CD4-positive, alpha-beta T cell (primary cell): ENCODE results near the gene ANKRD65. TPM values are rescaled to one million over a fixed set of nuclear protein-coding genes. Genes with fewer than 3 reads are reported as not detected.
"Not testable (repeated sequence)": the region's sequence is repeated elsewhere in the genome, so short reads cannot be mapped to it uniquely, and the experiment has no call there.

Experiments used
- ATAC-seq: fragments of 200-7000 bp; cut with Tn5 transposase; one replicate; pipeline ENCODE4 v1.10.0; 2022; ENCODE audit warnings: mild to moderate bottlenecking; ENCODE audit not compliant: poor library complexity
- CTCF ChIA-PET: fragments of 350-600 bp; sonication (Branson Sonifier 250); formaldehyde crosslinking; loops from one replicate; lab custom pipeline; 2021; ENCODE audit warnings: antibody characterized with exemption, inconsistent platforms; lab: Charles Lee
- POLR2A ChIA-PET: fragments of 350-600 bp; sonication (Branson Sonifier 250); formaldehyde crosslinking; loops from one replicate; lab custom pipeline; 2021; ENCODE audit warnings: antibody characterized with exemption, inconsistent platforms; lab: Charles Lee
- DNase-seq, 14 experiments: peaks; one replicate each; pipeline ENCODE4 v3.0.0-alpha.2; 2013 to 2020; ENCODE audit warnings: mixed read lengths in 2 of 14
- H3K27ac ChIP-seq, 2 donors: one replicate each; pipeline versions ENCODE4 v1.5.1 to v1.7.0; 2013; ENCODE audit warnings: low read length in 2 of 2, low read depth in 1 of 2, mild to moderate bottlenecking in 1 of 2
- H3K27me3 ChIP-seq, 2 experiments: 1 replicate in 1 of 2; 2 replicates in 1 of 2; pipeline versions ENCODE4 v1.6.1 to v1.7.0; 2013; ENCODE audit warnings: low read length in 2 of 2, control low read depth in 1 of 2, mild to moderate bottlenecking in 1 of 2, moderate library complexity in 1 of 2; ENCODE audit not compliant: insufficient read depth in 2 of 2, control insufficient read depth in 1 of 2
- H3K36me3 ChIP-seq: one replicate; pipeline ENCODE4 v1.6.1; 2013; ENCODE audit warnings: low read length, control low read depth; ENCODE audit not compliant: insufficient read depth
- H3K4me1 ChIP-seq: one replicate; pipeline ENCODE4 v1.6.1; 2013; ENCODE audit warnings: low read length, control low read depth; ENCODE audit not compliant: insufficient read depth
- H3K4me3 ChIP-seq: one replicate; pipeline ENCODE4 v1.5.1; 2013; ENCODE audit warnings: mild to moderate bottlenecking, low read length, moderate library complexity
- H3K9me3 ChIP-seq, 2 experiments: 1 replicate in 1 of 2; 2 replicates in 1 of 2; pipeline versions ENCODE4 v1.6.1 to v1.7.0; 2013; ENCODE audit warnings: low read length in 2 of 2, mild to moderate bottlenecking in 2 of 2, control low read depth in 1 of 2, moderate library complexity in 1 of 2; ENCODE audit not compliant: control insufficient read depth in 1 of 2, insufficient read depth in 1 of 2
- H3K27ac Mint-ChIP-seq: one replicate; pipeline ENCODE4 v1.8.0; 2020; ENCODE audit warnings: mixed read lengths
- H3K27me3 Mint-ChIP-seq: one replicate; pipeline ENCODE4 v1.8.0; 2021; ENCODE audit warnings: mixed read lengths
- H3K36me3 Mint-ChIP-seq: one replicate; pipeline ENCODE4 v1.8.0; 2021; ENCODE audit warnings: low read depth, mixed read lengths
- H3K4me1 Mint-ChIP-seq: one replicate; pipeline ENCODE4 v1.8.0; 2021; ENCODE audit warnings: low read depth, mixed read lengths
- H3K4me3 Mint-ChIP-seq: one replicate; pipeline ENCODE4 v1.8.0; 2020; ENCODE audit warnings: mild to moderate bottlenecking, mixed read lengths
- H3K9me3 Mint-ChIP-seq: one replicate; pipeline ENCODE4 v1.8.0; 2020; ENCODE audit warnings: mixed read lengths
- intact Hi-C, 2 experiments: fragments of 100-400 bp; cut with DNase I in 1 of 2; cut with micrococcal nuclease in 1 of 2; formaldehyde crosslinking; loops; one replicate each; pipeline versions ENCODE4 v1.15.1 to v1.9.0; 2023 to 2025; cut with DNase I, micrococcal nuclease
- total RNA-seq, 174 experiments: library from RNA in 2 of 174; stranded (reverse) in 2 of 174; gene quantifications; one replicate each; pipeline ENCODE4 v1.2.3 and lab custom pipeline; 2021 to 2026
- TF ChIP-seq, protein P1 (sequence below): fragments of 200-600 bp; IDR thresholded peaks from one replicate; pipeline ENCODE4 v1.8.0; 2022; ENCODE audit warnings: antibody characterized with exemption, mild to moderate bottlenecking

ANKRD65 gene
- total RNA-seq, 2 experiments from 2014 or later = not detected

DNA sequence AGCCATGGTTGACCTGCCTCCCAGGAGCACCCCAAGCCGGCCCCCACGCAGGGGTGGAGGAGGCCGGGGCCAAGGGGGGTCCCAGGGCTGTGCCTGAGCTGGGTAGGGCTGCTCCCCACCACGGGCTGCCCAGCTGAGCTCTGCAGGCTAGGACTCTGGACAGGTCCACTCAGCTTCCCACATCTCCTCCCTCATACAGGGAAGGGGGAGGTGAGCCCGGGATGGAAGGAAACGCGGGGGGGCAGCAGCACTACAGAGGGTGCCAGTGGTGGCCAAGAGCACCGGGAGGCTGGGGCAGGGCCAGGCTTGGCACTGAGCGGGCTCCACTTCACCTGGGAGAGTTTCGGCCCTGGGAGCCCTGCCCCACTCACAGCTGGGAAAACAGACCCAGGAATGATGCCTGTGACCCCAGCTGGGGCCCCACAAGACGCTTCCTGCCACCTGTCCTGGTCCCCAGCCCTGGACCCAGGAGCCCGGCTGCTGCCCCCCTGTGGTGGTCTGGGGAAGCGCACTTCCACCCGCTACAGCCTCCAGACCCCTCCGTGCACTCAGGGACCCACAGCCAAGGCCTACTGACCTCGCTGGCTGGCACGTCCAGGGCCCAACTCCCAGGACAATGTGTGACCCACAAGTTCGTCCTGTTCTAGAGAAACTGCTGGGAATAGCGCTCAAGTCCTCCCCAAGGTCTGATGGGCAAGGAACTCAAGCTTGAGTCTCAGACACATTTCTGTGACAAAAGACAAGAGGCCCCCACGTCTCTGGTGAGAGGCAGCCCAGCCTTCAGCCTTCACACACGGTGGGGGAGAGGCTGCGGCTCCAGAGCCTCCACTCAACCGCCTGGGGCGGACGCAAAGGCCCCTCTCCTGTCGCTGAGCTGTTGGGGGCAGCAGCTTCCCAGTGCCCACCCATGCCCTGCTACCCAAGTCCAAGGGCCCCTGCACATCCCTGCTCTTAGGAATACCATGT, 49.0 kb downstream of the ANKRD65 start:
- Mint-ChIP-seq H3K27me3 (no peaks in the 10 kb centered on the region), H3K36me3 (peaks cover 10% of the 10 kb centered on the region), H3K4me1 (peaks cover 43% of the 10 kb centered on the region), H3K9me3 (no peaks in the 10 kb centered on the region), H3K27ac (peak overlapping the region; percentile 88), H3K4me3 (peak overlapping the region; percentile 80)
- ATAC-seq = peak; percentile 26
- ChIA-PET CTCF (interaction anchor here (0.6 to 1.8 kb wide), 7 partner anchors 18 to 241 kb away, joined by 3 to 10 read pairs (median 3); partner anchors contain the start of gene CCNL2), POLR2A (interaction anchor here (0.7 to 4.1 kb wide), 6 partner anchors 18 to 408 kb away, joined by 3 to 23 read pairs (median 5); partner anchors contain the start of genes CCNL2 and DVL1)
- TF ChIP-seq, protein P1, sequence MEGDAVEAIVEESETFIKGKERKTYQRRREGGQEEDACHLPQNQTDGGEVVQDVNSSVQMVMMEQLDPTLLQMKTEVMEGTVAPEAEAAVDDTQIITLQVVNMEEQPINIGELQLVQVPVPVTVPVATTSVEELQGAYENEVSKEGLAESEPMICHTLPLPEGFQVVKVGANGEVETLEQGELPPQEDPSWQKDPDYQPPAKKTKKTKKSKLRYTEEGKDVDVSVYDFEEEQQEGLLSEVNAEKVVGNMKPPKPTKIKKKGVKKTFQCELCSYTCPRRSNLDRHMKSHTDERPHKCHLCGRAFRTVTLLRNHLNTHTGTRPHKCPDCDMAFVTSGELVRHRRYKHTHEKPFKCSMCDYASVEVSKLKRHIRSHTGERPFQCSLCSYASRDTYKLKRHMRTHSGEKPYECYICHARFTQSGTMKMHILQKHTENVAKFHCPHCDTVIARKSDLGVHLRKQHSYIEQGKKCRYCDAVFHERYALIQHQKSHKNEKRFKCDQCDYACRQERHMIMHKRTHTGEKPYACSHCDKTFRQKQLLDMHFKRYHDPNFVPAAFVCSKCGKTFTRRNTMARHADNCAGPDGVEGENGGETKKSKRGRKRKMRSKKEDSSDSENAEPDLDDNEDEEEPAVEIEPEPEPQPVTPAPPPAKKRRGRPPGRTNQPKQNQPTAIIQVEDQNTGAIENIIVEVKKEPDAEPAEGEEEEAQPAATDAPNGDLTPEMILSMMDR = peak; percentile 93
- Histone ChIP-seq H3K27me3 (no peaks in the 10 kb centered on the region), H3K4me3 (peak overlapping the region; percentile 45), H3K4me1 (peaks cover 54% of the 10 kb centered on the region), H3K27ac (peak overlapping the region in 1 of 2 donors; percentile 59), H3K9me3 (peaks cover 0 to 6% of the 10 kb centered on the region in 2 experiments), H3K36me3 (peaks cover 4% of the 10 kb centered on the region)
- intact Hi-C loops = loop anchor here (1.0 to 10.0 kb wide), 6 partner anchors 17 to 339 kb away; partner anchors contain the start of genes ACAP3 (in 1 of the 2), DVL1 (in 1 of the 2) and PUSL1 (in 1 of the 2)
- DNase-seq = peak; percentile 64 to 84 (median 73)

DNA sequence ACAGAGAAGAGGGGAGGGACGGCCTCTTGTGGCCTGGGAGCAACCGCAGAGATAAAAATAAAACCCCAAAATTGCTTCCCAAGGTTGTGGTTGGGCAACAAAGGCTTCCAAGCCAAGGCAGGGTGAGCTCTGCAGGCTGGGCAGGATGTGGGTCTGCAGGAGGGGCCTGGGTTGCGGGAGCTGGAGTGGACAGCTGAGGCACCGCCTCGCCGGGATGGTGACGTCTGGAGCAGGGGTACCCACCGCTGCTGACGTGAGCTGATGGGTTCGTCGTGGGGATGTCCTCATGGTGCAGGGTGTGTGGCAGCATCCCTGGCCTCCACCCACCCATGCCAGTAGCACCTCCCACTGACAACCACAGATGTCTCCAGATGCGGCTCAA, 49.7 kb downstream of the ANKRD65 start:
- H3K9me3 ChIP-seq = peaks cover 0 to 6% of the 10 kb centered on the region in 2 experiments
- peaks cover 4% of the 10 kb centered on the region for H3K36me3 ChIP-seq
- Mint-ChIP-seq H3K27ac (peak overlapping the region; percentile 88), H3K4me3 (peak overlapping the region; percentile 80), H3K27me3 (no peaks in the 10 kb centered on the region), H3K36me3 (peaks cover 10% of the 10 kb centered on the region), H3K4me1 (peaks cover 43% of the 10 kb centered on the region), H3K9me3 (no peaks in the 10 kb centered on the region)
- TF ChIP-seq, protein P1 = no peak
- peaks cover 54% of the 10 kb centered on the region for H3K4me1 ChIP-seq
- ATAC-seq = peak; percentile 73
- peak overlapping the region; percentile 45 for H3K4me3 ChIP-seq
- DNase-seq = peak in 11 of 14 experiments; percentile 30 to 95 (median 75)
- H3K27ac ChIP-seq = peak overlapping the region in 1 of 2 donors; percentile 59
- no peaks in the 10 kb centered on the region for H3K27me3 ChIP-seq
- ChIA-PET CTCF (interaction anchor here (0.6 to 1.8 kb wide), 7 partner anchors 18 to 242 kb away, joined by 3 to 10 read pairs (median 3); partner anchors contain the start of genes CCNL2 and MRPL20), POLR2A (interaction anchor here (0.7 to 4.1 kb wide), 6 partner anchors 17 to 408 kb away, joined by 3 to 23 read pairs (median 5); partner anchors contain the start of genes CCNL2 and DVL1)
- intact Hi-C loops = loop anchor here in 1 of 2 experiments (2.0 to 10.0 kb wide), 2 partner anchors 17 to 67 kb away; partner anchors contain the start of genes ACAP3 and PUSL1

DNA sequence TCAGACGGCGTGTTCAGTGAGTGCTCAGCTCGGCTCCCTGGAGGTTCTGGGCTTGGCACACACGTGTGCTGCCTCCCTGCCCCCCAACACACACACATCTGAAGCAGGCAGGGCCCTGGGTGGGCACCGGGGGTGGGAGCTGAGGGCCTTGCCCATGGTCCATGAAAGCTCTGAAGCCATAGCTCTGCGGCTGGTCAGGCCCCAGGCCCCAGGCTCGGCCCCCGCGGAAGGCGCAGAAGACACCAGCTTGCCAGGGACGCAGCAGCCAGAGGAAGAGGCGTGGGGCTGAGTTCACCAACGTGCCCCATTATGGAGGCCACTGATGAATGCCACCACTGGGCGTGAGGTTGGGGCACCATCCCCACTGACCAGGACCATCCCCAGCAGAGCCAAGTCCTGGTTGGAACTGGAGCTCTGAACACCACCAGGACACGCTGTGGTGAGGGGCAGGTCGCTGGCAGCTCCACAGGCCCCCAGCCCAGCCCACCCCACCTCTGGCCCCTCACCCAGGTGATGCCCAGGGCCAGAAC, 50.2 kb downstream of the ANKRD65 start:
- H3K9me3 Mint-ChIP-seq = no peaks in the 10 kb centered on the region
- Histone ChIP-seq H3K27ac (no peak overlapping the region), H3K27me3 (no peaks in the 10 kb centered on the region), H3K4me3 (no peak overlapping the region), H3K9me3 (peaks cover 0 to 6% of the 10 kb centered on the region in 2 experiments), H3K4me1 (peaks cover 49% of the 10 kb centered on the region), H3K36me3 (peaks cover 4% of the 10 kb centered on the region)
- ChIA-PET CTCF (interaction anchor here (0.6 to 1.8 kb wide), 5 partner anchors 17 to 134 kb away, joined by 3 to 10 read pairs (median 4); partner anchors contain the start of genes CCNL2 and MRPL20), POLR2A (interaction anchor here (2.8 to 4.1 kb wide), 2 partner anchors 16 to 29 kb away, joined by 12 to 23 read pairs; partner anchors contain the start of gene CCNL2)
- intact Hi-C loops = loop anchor here in 1 of 2 experiments (2.0 to 10.0 kb wide), 2 partner anchors 16 to 66 kb away; partner anchors contain the start of genes ACAP3 and PUSL1
- H3K27me3 Mint-ChIP-seq = no peaks in the 10 kb centered on the region
- peak overlapping the region; percentile 88 for H3K27ac Mint-ChIP-seq
- TF ChIP-seq, protein P1 = no peak
- ATAC-seq (no peak), DNase-seq (no peak)
- H3K36me3 Mint-ChIP-seq = peaks cover 10% of the 10 kb centered on the region
- peaks cover 43% of the 10 kb centered on the region for H3K4me1 Mint-ChIP-seq
- H3K4me3 Mint-ChIP-seq = peak overlapping the region; percentile 80

- H3K4me3 ChIP-seq, H3K9me3 Mint-ChIP-seq, DNase-seq, H3K27me3 Mint-ChIP-seq, H3K27ac ChIP-seq, ATAC-seq, H3K36me3 ChIP-seq, H3K36me3 Mint-ChIP-seq, H3K27me3 ChIP-seq, CTCF ChIA-PET, H3K9me3 ChIP-seq: not testable (repeated sequence)
- peak overlapping the region; percentile 88 for H3K27ac Mint-ChIP-seq
- H3K4me1 Mint-ChIP-seq = peaks cover 39% of the 10 kb centered on the region
- POLR2A ChIA-PET = interaction anchor here (2.8 to 4.1 kb wide), 2 partner anchors 16 to 30 kb away, joined by 12 to 23 read pairs; partner anchors contain the start of gene CCNL2
- intact Hi-C loops = loop anchor here in 1 of 2 experiments (2.0 to 10.0 kb wide), 2 partner anchors 15 to 65 kb away; partner anchors contain the start of genes ACAP3 and PUSL1
- peaks cover 44% of the 10 kb centered on the region for H3K4me1 ChIP-seq
- peak overlapping the region; percentile 25 for H3K4me3 Mint-ChIP-seq
Observed at GRCh38 chr1:1370094-1370493, 51.0 kb downstream of the ANKRD65 start.
